ENCODE measurements around the gene STMP1. TPM values are rescaled to one million over a fixed set of nuclear protein-coding genes. Genes with fewer than 3 reads are reported as not detected.

STMP1 gene
- total RNA-seq, 1 donor, result 18.8 TPM

GRCh38 chr7:135716677-135717238 lies 54.4 kb downstream of the STMP1 start:
- Histone ChIP-seq H3K36me3 (ENCODE audit: insufficient read depth, low read length) (no peaks in the 10 kb centered on the region), H3K27me3 (ENCODE audit: insufficient read depth, low read length) (no peaks in the 10 kb centered on the region), H3K4me2 (ENCODE audit: insufficient read depth, low read length) (peak overlapping the region; percentile 60), H2AFZ (ENCODE audit: low read length) (no peak overlapping the region), H3K4me3 (ENCODE audit: insufficient read depth, low read length) (no peak overlapping the region), H3K27ac (ENCODE audit: low read depth, low read length) (peak overlapping the region; percentile 21), H3K9me3 (ENCODE audit: low read depth, low read length) (no peaks in the 10 kb centered on the region), H3K4me1 (ENCODE audit: insufficient read depth, low read length) (peaks cover 24% of the 10 kb centered on the region), H3K79me2 (ENCODE audit: insufficient read depth, low read length) (no peaks in the 10 kb centered on the region), H4K20me1 (ENCODE audit: insufficient read depth, low read length) (no peaks in the 10 kb centered on the region)
- DNase-seq (ENCODE audit: insufficient read length, low spot score, missing footprints), result peak; percentile 86
- TF ChIP-seq, protein P1, sequence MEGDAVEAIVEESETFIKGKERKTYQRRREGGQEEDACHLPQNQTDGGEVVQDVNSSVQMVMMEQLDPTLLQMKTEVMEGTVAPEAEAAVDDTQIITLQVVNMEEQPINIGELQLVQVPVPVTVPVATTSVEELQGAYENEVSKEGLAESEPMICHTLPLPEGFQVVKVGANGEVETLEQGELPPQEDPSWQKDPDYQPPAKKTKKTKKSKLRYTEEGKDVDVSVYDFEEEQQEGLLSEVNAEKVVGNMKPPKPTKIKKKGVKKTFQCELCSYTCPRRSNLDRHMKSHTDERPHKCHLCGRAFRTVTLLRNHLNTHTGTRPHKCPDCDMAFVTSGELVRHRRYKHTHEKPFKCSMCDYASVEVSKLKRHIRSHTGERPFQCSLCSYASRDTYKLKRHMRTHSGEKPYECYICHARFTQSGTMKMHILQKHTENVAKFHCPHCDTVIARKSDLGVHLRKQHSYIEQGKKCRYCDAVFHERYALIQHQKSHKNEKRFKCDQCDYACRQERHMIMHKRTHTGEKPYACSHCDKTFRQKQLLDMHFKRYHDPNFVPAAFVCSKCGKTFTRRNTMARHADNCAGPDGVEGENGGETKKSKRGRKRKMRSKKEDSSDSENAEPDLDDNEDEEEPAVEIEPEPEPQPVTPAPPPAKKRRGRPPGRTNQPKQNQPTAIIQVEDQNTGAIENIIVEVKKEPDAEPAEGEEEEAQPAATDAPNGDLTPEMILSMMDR (IDR thresholded peaks at IDR 0.05; ENCODE audit: extremely low read depth, low read depth, low read length), result no peak

DNA sequence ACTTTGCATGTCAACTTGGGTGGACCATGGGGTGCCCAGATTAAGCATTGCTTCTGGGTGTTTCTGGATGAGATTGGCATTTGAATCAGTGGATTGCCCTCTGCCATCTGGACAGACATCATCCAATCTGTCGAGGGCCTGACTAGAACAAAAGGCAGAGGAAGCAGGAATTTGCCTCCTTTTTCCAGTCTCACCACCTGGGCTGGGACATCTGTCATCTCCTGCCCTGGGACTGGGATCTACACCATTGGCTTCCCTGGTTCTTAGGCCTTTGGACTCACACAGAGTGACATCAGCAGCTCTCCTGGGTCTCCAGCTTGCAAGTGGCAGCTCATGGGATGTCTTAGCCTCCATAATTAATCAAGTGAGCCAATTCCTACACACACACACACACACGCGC lies 55.4 kb downstream of the STMP1 start:
- H3K36me3 ChIP-seq (ENCODE audit: insufficient read depth, low read length), result no peaks in the 10 kb centered on the region
- TF ChIP-seq, protein P1 (IDR thresholded peaks at IDR 0.05; ENCODE audit: extremely low read depth, low read depth, low read length), result no peak
- H4K20me1 ChIP-seq (ENCODE audit: insufficient read depth, low read length), result no peaks in the 10 kb centered on the region
- H2AFZ ChIP-seq (ENCODE audit: low read length), result no peak overlapping the region
- H3K4me3 ChIP-seq (ENCODE audit: insufficient read depth, low read length), result no peak overlapping the region
- H3K79me2 ChIP-seq (ENCODE audit: insufficient read depth, low read length), result no peaks in the 10 kb centered on the region
- H3K9me3 ChIP-seq (ENCODE audit: low read depth, low read length), result no peaks in the 10 kb centered on the region
- no peaks in the 10 kb centered on the region for H3K27me3 ChIP-seq (ENCODE audit: insufficient read depth, low read length)
- H3K4me2 ChIP-seq (ENCODE audit: insufficient read depth, low read length), result no peak overlapping the region
- H3K4me1 ChIP-seq (ENCODE audit: insufficient read depth, low read length), result peaks cover 24% of the 10 kb centered on the region
- H3K27ac ChIP-seq (ENCODE audit: low read depth, low read length), result no peak overlapping the region
- DNase-seq (ENCODE audit: insufficient read length, low spot score, missing footprints), result no peak

GRCh38 chr7:135718219-135718618 lies 55.9 kb downstream of the STMP1 start:
- TF ChIP-seq, protein P1 (IDR thresholded peaks at IDR 0.05; ENCODE audit: extremely low read depth, low read depth, low read length), result no peak
- Histone ChIP-seq H3K27me3 (ENCODE audit: insufficient read depth, low read length) (no peaks in the 10 kb centered on the region), H3K27ac (ENCODE audit: low read depth, low read length) (no peak overlapping the region), H3K4me3 (ENCODE audit: insufficient read depth, low read length) (no peak overlapping the region), H2AFZ (ENCODE audit: low read length) (no peak overlapping the region), H3K4me1 (ENCODE audit: insufficient read depth, low read length) (peaks cover 24% of the 10 kb centered on the region), H3K79me2 (ENCODE audit: insufficient read depth, low read length) (no peaks in the 10 kb centered on the region), H3K9me3 (ENCODE audit: low read depth, low read length) (no peaks in the 10 kb centered on the region), H4K20me1 (ENCODE audit: insufficient read depth, low read length) (no peaks in the 10 kb centered on the region), H3K4me2 (ENCODE audit: insufficient read depth, low read length) (no peak overlapping the region), H3K36me3 (ENCODE audit: insufficient read depth, low read length) (no peaks in the 10 kb centered on the region)
- no peak for DNase-seq (ENCODE audit: insufficient read length, low spot score, missing footprints)

DNA sequence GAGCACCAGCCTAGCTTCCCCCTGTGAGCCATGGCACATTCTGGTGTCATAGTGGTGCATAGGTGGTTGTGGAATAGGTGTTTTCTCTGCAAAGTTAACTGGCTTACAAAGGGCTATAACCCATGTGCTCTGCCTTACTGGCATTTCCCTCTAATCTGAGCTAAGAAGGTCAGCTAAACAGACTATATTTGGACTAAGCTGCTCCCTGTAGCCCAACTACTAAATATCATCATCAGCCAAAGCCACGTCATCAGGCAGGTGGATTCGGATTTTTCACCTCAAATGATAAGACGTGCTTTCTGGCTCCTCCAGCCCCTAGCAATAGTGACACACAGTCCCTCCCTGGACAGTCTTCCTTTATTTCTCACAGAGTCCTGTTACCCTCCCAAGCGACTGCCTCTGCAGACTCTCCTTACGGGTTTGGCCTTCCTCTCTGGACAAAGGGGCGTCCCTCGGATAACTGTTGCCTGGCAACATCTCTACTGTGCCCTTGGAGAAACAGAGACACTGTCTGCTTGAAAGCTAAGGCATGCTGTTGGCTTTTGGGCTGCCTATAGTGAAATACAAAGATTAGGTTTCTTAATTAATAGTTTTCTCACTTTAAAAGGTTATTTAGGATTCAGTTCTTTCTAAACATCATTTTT lies 56.6 kb downstream of the STMP1 start:
- no peak for DNase-seq (ENCODE audit: insufficient read length, low spot score, missing footprints)
- Histone ChIP-seq H3K4me3 (ENCODE audit: insufficient read depth, low read length) (no peak overlapping the region), H3K9me3 (ENCODE audit: low read depth, low read length) (no peaks in the 10 kb centered on the region), H4K20me1 (ENCODE audit: insufficient read depth, low read length) (no peaks in the 10 kb centered on the region), H3K4me1 (ENCODE audit: insufficient read depth, low read length) (peaks cover 21% of the 10 kb centered on the region), H3K79me2 (ENCODE audit: insufficient read depth, low read length) (no peaks in the 10 kb centered on the region), H3K36me3 (ENCODE audit: insufficient read depth, low read length) (no peaks in the 10 kb centered on the region), H3K4me2 (ENCODE audit: insufficient read depth, low read length) (no peak overlapping the region), H2AFZ (ENCODE audit: low read length) (no peak overlapping the region), H3K27ac (ENCODE audit: low read depth, low read length) (no peak overlapping the region), H3K27me3 (ENCODE audit: insufficient read depth, low read length) (no peaks in the 10 kb centered on the region)
- TF ChIP-seq, protein P1 (IDR thresholded peaks at IDR 0.05; ENCODE audit: extremely low read depth, low read depth, low read length), result no peak

Measured in osteoblast (primary cell).